Transverse colon (tissue), 4 donors: ENCODE results near the gene PRKCQ. TPM values are rescaled to one million over a fixed set of nuclear protein-coding genes. Genes with fewer than 3 reads are reported as not detected.

Source experiments
- DNase-seq: peaks from one replicate; pipeline ENCODE4 v3.0.0-alpha.2; 2019
- H3K27ac ChIP-seq, 4 donors: fragments of 200-600 bp; sonication (generic); 2 replicates each; pipeline ENCODE4 v1.5.1; 2016 to 2018; ENCODE audit warnings: inconsistent platforms in 4 of 4
- H3K27me3 ChIP-seq: fragments of 200-600 bp; sonication (generic); 2 replicates; pipeline ENCODE4 v1.5.1; 2017; ENCODE audit warnings: inconsistent platforms
- H3K36me3 ChIP-seq, 4 donors: fragments of 200-600 bp; sonication (generic); 2 replicates each; pipeline ENCODE4 v1.5.1; 2017 to 2019; ENCODE audit warnings: inconsistent platforms in 4 of 4
- H3K4me1 ChIP-seq, 4 donors: fragments of 200-600 bp; sonication (generic); 2 replicates each; pipeline ENCODE4 v1.5.1; 2017 to 2020; ENCODE audit warnings: inconsistent platforms in 4 of 4
- H3K4me3 ChIP-seq, 4 donors: fragments of 200-600 bp; sonication (generic); 1 replicate in 1 of 4; 2 replicates in 3 of 4; pipeline versions ENCODE4 v1.5.1 to v1.6.1; 2017 to 2019; ENCODE audit warnings: inconsistent platforms in 4 of 4
- H3K9me3 ChIP-seq, 2 donors: fragments of 200-600 bp; sonication (generic); 2 replicates each; pipeline ENCODE4 v1.5.1; 2017 to 2019; ENCODE audit warnings: inconsistent platforms in 2 of 2
- EP300 ChIP-seq: sonication (generic); formaldehyde crosslinking; IDR thresholded peaks from one replicate; pipeline ENCODE4 v1.6.1; 2017; ENCODE audit warnings: antibody characterized with exemption, low read depth
- POLR2A ChIP-seq: fragments of 450-650 bp; IDR thresholded peaks from one replicate; pipeline ENCODE4 v1.6.1; 2016; ENCODE audit warnings: antibody characterized with exemption, mild to moderate bottlenecking, moderate library complexity
- POLR2AphosphoS5 ChIP-seq, 3 donors: sonication (generic); formaldehyde crosslinking; IDR thresholded peaks; one replicate each; pipeline ENCODE4 v1.6.1; 2016; ENCODE audit warnings: antibody characterized with exemption in 3 of 3
- WGBS, 2 donors: methylation state at CpG; one replicate each; pipeline ENCODE4 v1.1.5; 2018; ENCODE audit warnings: low coverage in 1 of 2; 5-methylcytosine and 5-hydroxymethylcytosine counted together
- in situ Hi-C, 4 donors: fragments of 200-750 bp; cut with MboI; loops; one replicate each; pipeline versions ENCODE4 v1.15.0 to v1.15.1; 2017; ENCODE audit warnings: low sequenced_read_pairs in 3 of 4, low pct_ligation_motif_present in 1 of 4, low pct_unique_long_range_greater_than_20kb in 1 of 4
- intact Hi-C: fragments of 100-400 bp; cut with DNase I; formaldehyde crosslinking; loops from one replicate; pipeline ENCODE4 v1.15.1; 2023; ENCODE audit warnings: low total_unique reads
- total RNA-seq, 4 donors: library from RNA; depleted of rRNA; stranded (reverse); fragments of >200 nt; gene quantifications; one replicate each; pipeline ENCODE4 v1.1.0, GENCODE V29; 2016
- TF ChIP-seq, protein P1 (sequence below), 5 experiments: fragments of 200-600 bp in 3 of 5; fragments of 450-650 bp in 2 of 5; sonication (generic) in 3 of 5; IDR thresholded peaks; 1 replicate in 2 of 5; 2 replicates in 3 of 5; pipeline ENCODE4 v1.5.1; 2016 to 2017; ENCODE audit warnings: antibody characterized with exemption in 5 of 5, inconsistent platforms in 3 of 5, mild to moderate bottlenecking in 2 of 5, moderate library complexity in 1 of 5

The PRKCQ gene
- total RNA-seq, 4 donors from 2014 or later, result 0.60 to 2.7 (median 1.2) TPM

DNA sequence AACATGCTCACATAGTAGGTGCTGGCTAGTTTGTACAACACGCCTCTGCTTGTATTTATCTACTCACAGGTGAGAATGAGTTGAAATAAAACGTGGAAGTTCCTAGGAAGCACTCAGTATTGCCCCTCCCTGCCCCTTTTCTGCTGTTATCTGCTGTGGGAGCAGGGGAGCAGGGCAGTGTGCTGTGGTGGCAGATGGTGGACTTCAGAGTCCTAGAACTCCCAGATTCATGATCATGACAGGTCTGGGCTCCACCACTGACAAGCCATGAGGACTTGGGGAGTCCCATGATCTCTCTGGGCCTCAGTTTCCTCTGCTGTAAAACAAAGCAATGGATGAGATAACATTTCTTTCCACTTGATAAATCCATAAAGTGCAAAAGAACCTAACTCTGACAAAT, 11.6 kb upstream of the PRKCQ start:
- Histone ChIP-seq H3K4me3 (no peak overlapping the region), H3K4me1 (no peaks in the 10 kb centered on the region), H3K27ac (no peak overlapping the region), H3K36me3 (no peaks in the 10 kb centered on the region), H3K27me3 (no peaks in the 10 kb centered on the region), H3K9me3 (no peaks in the 10 kb centered on the region)
- intact Hi-C loops, result loop anchor here (5.0 kb wide), 1 partner anchor 549 kb away; no protein-coding TSS in a partner anchor
- TF ChIP-seq POLR2AphosphoS5 (IDR thresholded peaks at IDR 0.05) (no peak), EP300 (no peak), POLR2A (no peak)
- TF ChIP-seq, protein P1, sequence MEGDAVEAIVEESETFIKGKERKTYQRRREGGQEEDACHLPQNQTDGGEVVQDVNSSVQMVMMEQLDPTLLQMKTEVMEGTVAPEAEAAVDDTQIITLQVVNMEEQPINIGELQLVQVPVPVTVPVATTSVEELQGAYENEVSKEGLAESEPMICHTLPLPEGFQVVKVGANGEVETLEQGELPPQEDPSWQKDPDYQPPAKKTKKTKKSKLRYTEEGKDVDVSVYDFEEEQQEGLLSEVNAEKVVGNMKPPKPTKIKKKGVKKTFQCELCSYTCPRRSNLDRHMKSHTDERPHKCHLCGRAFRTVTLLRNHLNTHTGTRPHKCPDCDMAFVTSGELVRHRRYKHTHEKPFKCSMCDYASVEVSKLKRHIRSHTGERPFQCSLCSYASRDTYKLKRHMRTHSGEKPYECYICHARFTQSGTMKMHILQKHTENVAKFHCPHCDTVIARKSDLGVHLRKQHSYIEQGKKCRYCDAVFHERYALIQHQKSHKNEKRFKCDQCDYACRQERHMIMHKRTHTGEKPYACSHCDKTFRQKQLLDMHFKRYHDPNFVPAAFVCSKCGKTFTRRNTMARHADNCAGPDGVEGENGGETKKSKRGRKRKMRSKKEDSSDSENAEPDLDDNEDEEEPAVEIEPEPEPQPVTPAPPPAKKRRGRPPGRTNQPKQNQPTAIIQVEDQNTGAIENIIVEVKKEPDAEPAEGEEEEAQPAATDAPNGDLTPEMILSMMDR (IDR thresholded peaks at IDR 0.05), result no peak
- in situ Hi-C loops, result no loop called here
- WGBS, 2 donors, result 70 to 73% methylated on average over 2 of the region's 2 CpGs
- DNase-seq, result no peak

DNA sequence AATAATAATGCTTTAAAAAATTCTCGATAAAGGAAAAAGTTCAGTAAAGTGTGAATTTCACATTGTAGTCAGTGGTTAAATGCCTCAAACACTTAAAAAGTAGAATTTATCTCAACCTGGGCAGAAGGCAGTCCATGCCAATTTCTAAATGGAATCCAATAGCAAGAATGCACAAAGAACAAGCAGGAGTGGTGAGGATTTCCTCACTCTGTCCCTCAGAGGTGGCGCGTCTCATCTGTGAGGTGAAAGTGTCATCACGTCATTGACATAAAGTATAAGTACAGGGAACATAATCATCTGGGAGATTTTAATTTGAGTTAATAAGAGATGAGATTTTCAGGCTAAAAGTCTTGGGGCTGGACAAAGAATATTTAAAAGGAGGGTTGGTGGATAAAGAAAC, 10.0 kb upstream of the PRKCQ start:
- Histone ChIP-seq H3K9me3 (no peaks in the 10 kb centered on the region), H3K4me1 (no peaks in the 10 kb centered on the region), H3K27me3 (no peaks in the 10 kb centered on the region), H3K36me3 (no peaks in the 10 kb centered on the region), H3K27ac (no peak overlapping the region), H3K4me3 (no peak overlapping the region)
- no peak for DNase-seq
- in situ Hi-C loops (no loop called here), intact Hi-C loops (loop anchor here (5.0 kb wide), 1 partner anchor 548 kb away; no protein-coding TSS in a partner anchor)
- 94 to 96% methylated on average over 4 of the region's 4 CpGs for WGBS, 2 donors
- TF ChIP-seq POLR2A (no peak), EP300 (no peak), POLR2AphosphoS5 (IDR thresholded peaks at IDR 0.05) (no peak)
- TF ChIP-seq, protein P1 (IDR thresholded peaks at IDR 0.05), result no peak

DNA sequence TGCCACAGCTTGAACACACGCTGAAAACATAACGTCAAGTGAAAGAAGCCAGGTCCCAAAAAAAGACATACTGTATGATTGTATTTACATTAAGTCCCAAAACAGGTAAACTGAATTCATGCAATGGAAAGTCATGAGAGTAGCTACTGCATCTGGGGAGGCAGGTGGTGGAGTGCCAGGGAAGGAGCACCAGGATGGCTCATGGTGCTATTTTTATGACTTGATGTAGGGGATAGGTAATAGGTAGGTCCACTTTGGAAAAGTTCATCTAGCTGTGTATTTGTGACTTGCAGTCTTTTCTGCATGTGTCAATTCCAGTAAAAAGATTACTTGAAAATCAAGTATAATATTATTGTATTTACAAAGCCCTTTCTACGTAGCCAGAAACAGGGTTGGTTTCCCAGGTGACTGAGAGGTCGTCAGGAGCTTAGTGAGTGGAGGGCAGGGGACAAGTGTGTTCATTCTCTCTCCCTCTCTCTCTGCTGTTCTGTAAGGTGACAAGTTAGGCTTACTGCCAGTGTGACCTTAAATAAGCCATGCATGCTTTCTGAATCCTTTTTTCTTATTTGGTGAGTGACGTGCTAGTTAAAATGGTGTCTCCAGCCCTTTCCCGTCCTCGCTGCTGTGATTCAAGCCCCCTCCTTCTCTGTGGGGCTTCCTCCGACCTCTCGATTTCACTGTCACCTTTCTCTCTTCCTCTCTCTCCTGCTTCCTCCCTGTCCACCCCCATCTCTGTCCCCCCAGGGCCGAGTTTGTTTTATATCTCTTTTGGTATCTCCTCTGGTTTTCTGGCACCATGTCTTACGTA, 9.4 kb upstream of the PRKCQ start:
- intact Hi-C loops (loop anchor here (5.0 kb wide), 1 partner anchor 547 kb away; no protein-coding TSS in a partner anchor), in situ Hi-C loops (no loop called here)
- TF ChIP-seq POLR2AphosphoS5 (IDR thresholded peaks at IDR 0.05) (no peak), POLR2A (no peak), EP300 (no peak)
- TF ChIP-seq, protein P1 (IDR thresholded peaks at IDR 0.05), result no peak
- no peak overlapping the region for H3K4me3 ChIP-seq
- DNase-seq, result no peak
- H3K27me3 ChIP-seq, result no peaks in the 10 kb centered on the region
- H3K9me3 ChIP-seq, result no peaks in the 10 kb centered on the region
- no peaks in the 10 kb centered on the region for H3K36me3 ChIP-seq
- H3K27ac ChIP-seq, result no peak overlapping the region
- H3K4me1 ChIP-seq, result no peaks in the 10 kb centered on the region
- WGBS, 2 donors, result 76 to 79% methylated on average over 10 to 11 of the region's 11 CpGs

DNA sequence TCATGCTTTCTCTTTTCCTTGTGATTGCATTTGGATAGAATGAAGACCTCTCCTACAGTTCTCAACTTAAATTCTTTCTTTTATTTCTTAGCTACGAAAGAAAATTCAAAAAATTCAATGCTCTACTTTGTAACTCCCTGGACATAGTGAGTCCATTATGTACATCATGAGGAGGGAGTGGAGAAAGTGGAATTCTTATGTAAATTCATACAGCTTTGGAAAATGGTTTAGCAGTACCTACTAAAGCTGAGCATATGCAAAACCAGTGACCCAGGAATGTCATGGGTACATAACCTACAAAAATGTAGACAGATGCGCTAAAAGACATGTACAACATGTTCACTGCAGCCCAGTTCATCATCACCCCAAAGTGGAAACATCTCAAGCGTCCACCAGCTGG, 8.8 kb upstream of the PRKCQ start:
- no peaks in the 10 kb centered on the region for H3K36me3 ChIP-seq
- DNase-seq, result no peak
- in situ Hi-C loops (no loop called here), intact Hi-C loops (no loop called here)
- H3K9me3 ChIP-seq, result no peaks in the 10 kb centered on the region
- WGBS, 2 donors, result 82 to 85% methylated on average over 3 of the region's 3 CpGs
- no peak for TF ChIP-seq POLR2A
- TF ChIP-seq EP300, result no peak
- TF ChIP-seq POLR2AphosphoS5 (IDR thresholded peaks at IDR 0.05), result no peak
- TF ChIP-seq, protein P1 (IDR thresholded peaks at IDR 0.05), result no peak
- H3K4me3 ChIP-seq, result no peak overlapping the region
- H3K27ac ChIP-seq, result no peak overlapping the region
- no peaks in the 10 kb centered on the region for H3K4me1 ChIP-seq
- no peaks in the 10 kb centered on the region for H3K27me3 ChIP-seq
